Large intestine (tissue), 3 donors: ENCODE measurements around the gene MBTD1. TPM values are rescaled to one million over a fixed set of nuclear protein-coding genes. Genes with fewer than 3 reads are reported as not detected.
"Not testable (repeated sequence)": the region's sequence is repeated elsewhere in the genome, so short reads cannot be mapped to it uniquely, and the experiment has no call there.

Experiments used
- DNase-seq, 2 donors: peaks; one replicate each; pipeline versions ENCODE4 v3.0.0 to v3.0.0-alpha.2; 2013
- H3K27ac ChIP-seq: one replicate; pipeline ENCODE4 v1.5.1; 2013; ENCODE audit warnings: low read length
- H3K27me3 ChIP-seq: 2 replicates; pipeline ENCODE4 v1.6.1; 2013; ENCODE audit warnings: low read length; ENCODE audit not compliant: control insufficient read depth, insufficient read depth
- H3K36me3 ChIP-seq: 2 replicates; pipeline ENCODE4 v1.6.1; 2013; ENCODE audit warnings: low read length; ENCODE audit not compliant: control insufficient read depth, insufficient read depth
- H3K4me1 ChIP-seq: one replicate; pipeline ENCODE4 v1.6.1; 2013; ENCODE audit warnings: low read length; ENCODE audit not compliant: control insufficient read depth, insufficient read depth
- H3K4me3 ChIP-seq: one replicate; pipeline ENCODE4 v1.5.1; 2013; ENCODE audit warnings: low read length
- H3K9me3 ChIP-seq: one replicate; pipeline ENCODE4 v1.6.1; 2013; ENCODE audit warnings: mild to moderate bottlenecking, low read depth, low read length, moderate library complexity; ENCODE audit not compliant: control insufficient read depth
- WGBS: methylation state at CpG from one replicate; pipeline ENCODE4 v1.1.5; 2013; ENCODE audit warnings: low lambda C conversion rate; ENCODE audit not compliant: insufficient coverage; 5-methylcytosine and 5-hydroxymethylcytosine counted together
- polyA plus RNA-seq: library from polyadenylated mRNA; unstranded; fragments of 120-200 nt; gene quantifications from one replicate; pipeline ENCODE4 v1.2.1, GENCODE V29; 2013

MBTD1 gene
- polyA plus RNA-seq, 1 donor: 28.0 TPM

DNA sequence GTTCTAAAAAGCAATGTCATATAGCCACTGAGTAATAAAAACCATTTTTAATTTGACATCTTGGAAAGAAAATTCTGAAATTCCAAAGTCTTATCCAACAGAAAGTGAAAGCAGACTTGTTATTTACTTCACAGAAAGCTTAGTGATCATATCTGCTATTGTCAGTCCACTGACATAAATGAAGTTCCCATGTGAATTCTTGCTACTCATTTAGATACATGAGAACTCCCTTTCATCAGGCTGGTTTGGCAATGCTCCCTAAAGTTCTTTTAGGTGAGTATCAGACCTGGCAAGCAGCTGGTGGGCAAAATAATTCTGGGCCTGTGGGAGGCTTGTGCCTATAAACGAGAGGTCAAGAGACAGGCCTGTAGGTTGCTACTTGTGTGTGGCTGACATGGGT lies 70.2 kb downstream of the MBTD1 start:
- Histone ChIP-seq H3K4me1 (no peaks in the 10 kb centered on the region), H3K36me3 (peaks cover 43% of the 10 kb centered on the region)

DNA sequence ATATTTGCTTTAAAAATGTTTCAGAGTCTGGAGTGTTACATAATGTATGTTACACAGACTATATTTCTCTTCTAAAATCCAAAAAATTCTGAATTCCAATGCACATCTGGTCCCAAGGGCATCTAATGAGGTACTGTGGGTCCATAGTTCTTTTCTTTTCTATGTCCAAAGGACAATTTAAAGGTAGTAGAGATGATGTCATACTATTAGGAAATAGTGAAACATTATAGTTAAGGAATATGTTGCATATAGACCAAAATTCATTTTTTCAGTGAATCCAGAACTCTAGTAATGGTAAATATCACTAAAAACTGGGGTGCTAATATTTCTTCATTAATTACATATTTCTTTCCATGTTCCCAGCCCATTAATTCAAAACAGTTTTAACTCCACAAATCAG lies 70.7 kb downstream of the MBTD1 start:
- Histone ChIP-seq H3K27ac (no peak overlapping the region), H3K36me3 (peaks cover 39% of the 10 kb centered on the region), H3K9me3 (no peaks in the 10 kb centered on the region), H3K4me3 (no peak overlapping the region), H3K4me1 (no peaks in the 10 kb centered on the region), H3K27me3 (no peaks in the 10 kb centered on the region)
- DNase-seq: no peak

More for the DNA sequence above, 70.2 kb downstream of the MBTD1 start:
- Histone ChIP-seq H3K9me3 (no peaks in the 10 kb centered on the region), H3K27ac (no peak overlapping the region), H3K4me3 (no peak overlapping the region), H3K27me3 (no peaks in the 10 kb centered on the region)
- no CpG with 5 or more reads among the region's 1 CpG for WGBS
- peak in 1 of 2 donors; percentile 16 for DNase-seq

DNA sequence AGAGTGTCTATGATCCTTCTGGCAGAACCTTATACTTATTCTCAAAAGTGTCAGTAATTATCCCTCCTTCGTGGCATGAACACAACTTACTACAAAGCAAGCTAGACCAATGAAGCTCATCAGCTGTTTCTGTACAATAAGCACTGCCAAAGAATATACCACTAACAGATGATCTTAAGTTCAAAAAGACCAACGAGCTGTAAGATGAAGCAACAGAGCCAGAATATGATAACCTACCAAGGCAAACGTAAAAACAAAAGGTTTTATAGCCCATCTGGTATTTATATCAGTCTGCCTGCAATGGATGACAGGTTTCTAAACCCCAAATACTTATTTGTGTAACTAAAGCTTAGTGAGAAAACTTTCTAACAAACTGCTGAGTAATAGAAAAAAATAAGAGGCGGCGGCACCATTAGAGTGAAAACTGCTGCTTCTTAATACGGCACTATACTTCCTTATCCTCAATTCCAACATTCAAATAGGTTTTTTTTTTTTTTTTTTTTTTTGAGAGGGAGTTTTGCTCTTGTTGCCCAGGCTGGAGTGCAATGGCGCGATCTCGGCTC lies 71.5 kb downstream of the MBTD1 start:
- DNase-seq: no peak
- Histone ChIP-seq H3K4me1 (no peaks in the 10 kb centered on the region), H3K27me3 (no peaks in the 10 kb centered on the region), H3K27ac (no peak overlapping the region), H3K36me3 (peaks cover 34% of the 10 kb centered on the region), H3K9me3 (no peaks in the 10 kb centered on the region), H3K4me3 (no peak overlapping the region)
- WGBS: no CpG with 5 or more reads among the region's 9 CpGs

DNA sequence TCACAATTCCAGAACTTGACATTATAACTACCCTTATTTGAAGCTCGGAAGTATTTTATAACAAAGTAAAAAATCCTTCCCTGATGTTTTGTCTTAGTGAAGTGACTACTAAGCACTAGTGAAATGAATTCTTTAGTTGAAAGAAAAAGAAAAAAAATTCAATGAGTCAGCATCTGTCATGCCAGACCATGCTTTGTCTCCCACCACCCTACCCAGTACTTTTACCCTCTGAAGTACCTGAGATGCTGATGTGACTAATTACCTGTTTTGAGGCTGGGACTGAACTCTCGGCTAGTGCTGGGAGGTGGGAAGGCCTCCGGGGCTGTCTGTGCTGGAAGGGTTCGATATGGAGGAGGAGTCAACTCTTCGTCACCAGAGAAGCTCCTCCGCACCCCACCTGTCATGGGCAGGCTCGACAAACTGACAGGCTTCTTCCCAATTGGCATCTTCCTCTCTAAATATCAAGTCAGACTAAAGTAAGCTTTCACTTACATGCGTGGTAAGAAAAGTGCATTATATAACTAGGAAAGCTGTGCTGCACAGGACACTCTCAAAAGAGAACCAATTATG lies 74.0 kb downstream of the MBTD1 start:
- Histone ChIP-seq H3K27me3 (no peaks in the 10 kb centered on the region), H3K27ac (no peak overlapping the region), H3K36me3 (peaks cover 44% of the 10 kb centered on the region), H3K4me1 (no peaks in the 10 kb centered on the region), H3K4me3 (no peak overlapping the region), H3K9me3 (no peaks in the 10 kb centered on the region)
- WGBS: 100% methylated on average over 1 of the region's 8 CpGs
- no peak for DNase-seq

- Histone ChIP-seq H3K27me3 (no peaks in the 10 kb centered on the region), H3K4me3 (no peak overlapping the region), H3K9me3 (no peaks in the 10 kb centered on the region), H3K4me1 (no peaks in the 10 kb centered on the region), H3K36me3 (peaks cover 36% of the 10 kb centered on the region), H3K27ac (no peak overlapping the region)
- WGBS: no CpG with 5 or more reads among the region's 1 CpG
- no peak for DNase-seq
Observed at GRCh38 chr17:51184124-51184523, 75.7 kb downstream of the MBTD1 start.

DNA sequence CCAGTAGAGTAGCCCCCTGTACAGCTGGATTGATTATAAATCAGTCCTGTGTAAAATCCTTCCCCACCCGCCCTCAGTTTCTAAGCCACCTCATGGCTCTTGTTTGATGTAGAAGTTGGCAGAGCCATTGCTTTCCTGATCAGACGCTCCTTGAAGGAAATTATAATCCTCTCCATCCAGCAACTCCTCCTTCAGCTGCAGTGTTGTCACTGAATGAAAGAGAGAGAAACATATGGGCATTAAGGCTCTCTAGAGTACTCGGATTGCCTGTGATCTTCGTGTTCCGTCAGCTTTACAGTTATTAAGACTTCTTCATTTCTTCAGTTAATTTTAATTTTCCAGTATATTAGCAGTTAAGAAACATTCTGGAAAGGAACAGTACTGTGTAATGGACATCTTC lies 79.4 kb downstream of the MBTD1 start:
- H3K27me3 ChIP-seq: no peaks in the 10 kb centered on the region
- WGBS: 80% methylated on average over 1 of the region's 5 CpGs

DNA sequence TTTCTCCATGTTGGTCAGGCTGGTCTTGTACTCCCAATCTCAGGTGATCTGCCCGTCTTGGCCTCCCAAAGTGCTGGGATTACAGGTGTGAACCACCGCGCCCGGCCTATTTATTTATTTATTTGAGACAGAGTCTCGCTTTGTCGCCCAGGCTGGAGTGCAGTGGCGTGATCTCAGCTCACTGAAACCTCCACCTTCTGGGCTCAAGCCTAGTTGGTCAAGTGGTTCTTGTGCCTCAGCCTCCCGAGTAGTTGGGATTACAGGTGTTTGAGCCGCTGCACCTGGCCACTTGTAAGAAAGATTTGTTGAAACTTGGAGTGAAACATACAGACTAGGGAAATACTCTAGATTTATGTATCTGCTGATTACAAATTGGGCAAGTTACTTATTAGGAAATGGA lies 87.8 kb downstream of the MBTD1 start:
- WGBS: no CpG with 5 or more reads among the region's 9 CpGs
- H3K4me3 ChIP-seq, H3K27me3 ChIP-seq, H3K27ac ChIP-seq, H3K9me3 ChIP-seq, DNase-seq, H3K4me1 ChIP-seq: not testable (repeated sequence)
- H3K36me3 ChIP-seq: peaks cover 45% of the 10 kb centered on the region

More for the DNA sequence above, 79.4 kb downstream of the MBTD1 start:
- DNase-seq: no peak
- no peak overlapping the region for H3K4me3 ChIP-seq
- peaks cover 27% of the 10 kb centered on the region for H3K36me3 ChIP-seq
- no peaks in the 10 kb centered on the region for H3K9me3 ChIP-seq
- H3K4me1 ChIP-seq: no peaks in the 10 kb centered on the region
- no peak overlapping the region for H3K27ac ChIP-seq

DNA sequence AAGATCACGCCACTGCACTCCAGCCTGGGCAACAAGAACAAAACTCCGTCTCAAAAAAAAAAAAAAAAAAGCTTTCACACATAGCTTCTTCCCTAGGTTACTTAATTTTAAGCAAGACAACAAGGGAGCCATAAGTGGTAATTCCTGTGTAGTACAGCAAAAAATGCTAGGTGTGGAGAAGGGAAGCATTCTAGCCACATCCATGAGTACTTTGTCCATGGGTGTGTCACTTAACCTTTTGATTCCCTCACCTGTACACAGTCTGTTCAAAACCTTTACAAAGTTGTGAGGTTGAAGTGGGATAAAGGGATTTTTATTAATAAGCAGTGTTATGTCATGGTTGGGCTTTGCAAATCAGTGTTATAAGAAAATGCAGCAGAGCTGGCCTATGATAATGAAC lies 89.1 kb downstream of the MBTD1 start:
- peak; percentile 37 to 68 for DNase-seq
- peak overlapping the region; percentile 47 for H3K27ac ChIP-seq
- WGBS: no CpG with 5 or more reads among the region's 2 CpGs
- H3K4me1 ChIP-seq: peaks cover 8% of the 10 kb centered on the region
- no peaks in the 10 kb centered on the region for H3K27me3 ChIP-seq
- peaks cover 4% of the 10 kb centered on the region for H3K9me3 ChIP-seq
- H3K4me3 ChIP-seq: no peak overlapping the region
- H3K36me3 ChIP-seq: peaks cover 45% of the 10 kb centered on the region

DNA sequence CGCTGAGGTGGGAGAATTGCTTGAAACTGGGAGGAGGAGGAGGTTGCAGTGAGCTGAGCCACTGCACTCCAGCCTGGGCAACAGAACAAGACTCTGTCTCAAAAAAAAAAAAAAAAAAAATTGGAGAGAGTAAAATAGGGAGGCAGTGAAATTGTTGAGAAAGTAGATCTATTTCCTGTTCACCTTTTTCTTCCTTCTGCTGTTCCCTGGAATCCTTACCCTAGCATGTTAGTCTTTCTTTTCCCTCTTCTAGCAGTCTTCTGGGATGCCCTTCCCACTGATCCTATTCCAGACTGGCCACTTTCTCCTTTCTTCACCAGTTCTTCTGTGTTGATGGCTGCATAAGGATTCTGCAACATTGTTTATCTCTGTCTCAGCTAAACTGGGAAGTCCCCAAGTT lies 90.5 kb downstream of the MBTD1 start:
- Histone ChIP-seq H3K36me3 (peaks cover 42% of the 10 kb centered on the region), H3K27ac (no peak overlapping the region), H3K27me3 (no peaks in the 10 kb centered on the region), H3K4me1 (peaks cover 15% of the 10 kb centered on the region), H3K4me3 (no peak overlapping the region), H3K9me3 (peaks cover 4% of the 10 kb centered on the region)
- no CpG with 5 or more reads among the region's 1 CpG for WGBS
- DNase-seq: no peak

- Histone ChIP-seq H3K4me3 (peak overlapping the region; percentile 97), H3K27ac (peak overlapping the region; percentile 81), H3K4me1 (peaks cover 15% of the 10 kb centered on the region), H3K27me3 (no peaks in the 10 kb centered on the region), H3K36me3 (peaks cover 35% of the 10 kb centered on the region), H3K9me3 (peaks cover 4% of the 10 kb centered on the region)
- whole genome bisulfite sequencing: no CpG with 5 or more reads among the region's 42 CpGs
- no peak for DNase-seq
Observed at GRCh38 chr17:51166987-51167931, 92.6 kb downstream of the MBTD1 start.
